Endometrium (tissue), 2 donors: Measurements from ENCODE around the gene USP34.
"Not testable (repeated sequence)": the region's sequence is repeated elsewhere in the genome, so short reads cannot be mapped to it uniquely, and the experiment has no call there.

Experiments
- FAIRE-seq: peaks from 2 replicates; lab custom pipeline; 2012; peaks lifted over from hg19 to GRCh38; lab: Jason Lieb, UNC
- donor health status: control.
- donor health status: control.

USP34 gene

DNA sequence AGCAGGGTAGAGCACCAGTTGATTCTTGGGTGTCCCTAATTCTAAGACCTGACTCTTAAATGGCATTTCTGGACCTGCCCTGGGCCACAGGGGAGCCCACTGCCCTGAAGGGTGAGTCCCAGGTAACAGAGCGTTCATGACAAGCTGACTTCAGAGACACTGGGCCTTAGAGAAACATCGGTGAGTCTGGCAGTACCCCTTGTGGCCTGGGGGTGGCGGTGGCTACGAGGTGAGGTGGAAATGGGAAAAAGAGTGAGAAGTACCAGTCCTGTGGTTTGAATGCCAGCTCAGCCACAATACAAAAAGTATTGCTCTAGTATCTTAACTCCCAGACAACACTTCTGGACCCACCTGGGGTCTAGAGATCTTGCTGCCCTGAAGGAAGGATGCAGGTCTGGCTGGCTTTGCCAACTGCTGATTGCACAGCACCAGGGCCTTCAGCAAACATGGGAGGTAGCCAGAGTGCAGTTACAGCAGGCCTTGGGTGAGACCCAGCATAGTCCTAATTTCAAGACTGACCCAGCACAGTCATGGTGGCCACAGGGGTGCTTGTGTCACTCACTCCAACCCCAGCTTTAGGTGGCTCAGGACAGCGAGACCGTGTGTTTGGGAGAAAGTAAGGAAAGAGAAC lies 44.5 kb downstream of the USP34 start:
- FAIRE-seq: no peak

GRCh38 chr2:61425605-61426155 lies 45.2 kb downstream of the USP34 start:
- no peak for FAIRE-seq

DNA sequence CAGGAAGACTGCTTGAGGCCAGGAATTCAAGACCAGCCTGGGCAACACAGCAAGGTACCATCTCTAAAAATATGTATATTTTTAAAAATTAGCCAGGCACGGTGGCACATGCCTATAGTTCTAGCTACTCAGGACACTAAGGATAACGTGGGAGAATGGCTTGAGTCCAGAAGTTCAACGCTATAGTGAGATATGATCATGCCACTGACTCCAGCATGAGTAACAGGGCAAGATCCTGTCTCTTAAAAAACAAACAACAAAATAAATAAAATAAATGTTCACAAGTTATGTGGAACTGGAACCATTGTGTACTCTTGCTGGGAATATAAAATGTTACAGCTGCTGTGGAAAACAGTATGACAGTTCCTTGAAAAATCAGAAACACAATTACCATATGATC lies 47.2 kb downstream of the USP34 start:
- FAIRE-seq: no peak

DNA sequence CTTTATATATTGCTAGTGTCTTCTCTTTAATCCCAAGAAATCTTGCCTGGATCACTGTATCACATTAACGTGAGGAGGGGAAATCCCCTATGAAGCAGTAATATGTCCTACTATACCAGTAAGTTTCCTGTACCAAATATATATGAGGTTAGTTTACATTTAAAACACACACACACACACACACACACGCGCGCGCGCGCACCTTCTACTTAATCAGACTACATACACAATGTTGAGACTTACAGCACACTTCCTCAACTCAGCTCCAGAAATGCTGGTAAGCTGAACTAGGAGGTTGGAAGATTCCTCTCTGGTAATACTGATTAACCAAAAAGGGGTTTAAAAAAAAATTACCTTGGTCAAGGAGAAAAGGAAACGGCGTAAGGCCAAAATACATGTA lies 49.3 kb downstream of the USP34 start:
- no peak for FAIRE-seq

DNA sequence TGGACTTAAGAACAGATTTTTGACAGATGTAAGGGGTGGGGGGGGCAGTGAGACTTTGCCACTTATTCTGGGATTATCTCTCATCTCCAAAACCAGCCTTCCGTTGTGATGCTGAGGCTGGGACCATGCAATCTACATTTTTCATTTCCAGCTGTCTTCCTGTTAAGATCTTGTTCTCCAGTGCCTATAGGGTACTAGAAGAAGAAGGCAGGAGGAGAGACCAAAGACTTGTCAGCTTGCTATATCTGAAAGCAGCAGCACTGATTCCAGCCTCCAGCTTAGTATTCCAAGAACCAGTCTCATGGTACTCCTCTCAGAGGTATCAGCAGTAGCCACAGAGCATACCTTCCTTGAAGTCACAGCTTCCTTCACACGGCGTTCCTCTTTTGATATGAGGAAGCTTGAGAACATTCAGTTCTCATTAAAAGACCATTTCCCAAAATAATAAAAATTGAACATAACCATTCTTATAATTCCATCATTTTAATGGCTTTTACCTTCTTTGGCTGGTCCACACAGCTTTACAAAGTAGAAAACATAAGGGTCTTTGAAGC lies 49.8 kb downstream of the USP34 start:
- no peak for FAIRE-seq

DNA sequence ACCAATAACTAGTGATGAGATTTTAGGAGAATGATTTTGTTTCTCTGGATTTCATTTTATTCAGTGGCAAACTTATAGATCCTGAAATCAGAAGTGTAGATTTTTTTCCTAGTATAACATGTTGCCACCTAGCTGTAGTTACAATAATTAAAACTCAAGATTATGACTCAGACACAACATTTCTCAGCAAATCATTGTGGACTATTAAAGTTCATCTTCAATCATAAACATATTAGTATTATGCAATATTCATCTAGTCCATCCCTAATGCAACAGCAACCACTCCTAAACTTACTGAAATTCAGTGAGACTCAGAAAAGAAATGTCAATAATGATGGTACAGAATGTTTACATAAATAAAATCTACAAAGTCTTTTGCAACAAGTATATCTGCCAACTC lies 51.3 kb downstream of the USP34 start:
- FAIRE-seq: no peak

DNA sequence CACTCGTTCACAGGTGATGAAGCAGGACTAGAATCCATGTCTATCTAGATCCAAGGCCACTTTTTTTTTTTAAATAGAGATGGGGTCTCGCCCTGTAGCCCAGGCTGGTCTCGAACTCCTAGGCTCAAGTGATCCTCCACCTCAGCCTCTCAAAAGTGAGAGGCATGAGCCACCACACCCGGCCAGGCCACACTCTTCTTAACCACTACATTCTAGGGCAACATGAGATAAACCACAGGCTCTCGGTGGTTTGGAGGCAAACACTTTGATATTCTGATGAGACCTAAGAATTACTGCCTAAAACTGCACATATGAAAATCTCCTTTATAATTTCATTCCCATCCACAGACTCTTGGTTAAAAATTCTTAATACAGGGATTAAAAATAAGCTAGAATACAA lies 51.8 kb downstream of the USP34 start:
- no peak for FAIRE-seq

DNA sequence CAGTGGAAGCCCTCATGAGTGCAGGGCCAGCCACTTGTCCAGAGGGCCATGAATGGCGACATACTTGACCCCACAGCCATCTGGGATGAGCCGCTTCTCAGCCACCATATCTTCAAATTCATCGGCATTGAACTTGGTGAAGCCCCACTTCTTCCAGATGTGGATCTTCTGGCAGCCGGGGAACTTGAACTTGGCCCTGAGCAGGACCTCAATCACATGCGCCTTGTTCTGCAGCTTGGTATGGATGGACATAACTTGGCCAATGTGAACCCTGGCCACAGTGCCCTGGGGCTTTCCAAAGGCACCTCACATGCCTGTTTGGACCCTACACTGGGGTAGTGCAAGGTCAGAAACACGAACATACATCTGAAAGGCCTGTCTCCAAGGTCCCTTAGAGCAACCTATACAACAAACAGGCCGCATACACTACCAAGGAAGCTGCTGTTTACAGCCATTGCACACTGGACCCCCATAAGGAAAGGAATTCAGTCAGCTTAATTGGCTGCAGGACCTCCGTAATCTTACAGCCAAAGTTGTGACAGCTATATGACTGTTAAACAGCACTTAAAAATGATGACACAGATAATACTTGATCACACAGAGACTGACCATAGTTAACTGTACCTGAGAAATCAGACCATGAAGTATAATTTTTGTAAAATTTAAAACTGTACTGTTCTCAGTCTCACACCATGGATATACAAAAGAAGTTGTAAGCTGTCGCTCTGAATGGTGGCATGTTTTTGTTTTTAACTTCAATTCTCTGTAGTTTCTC lies 53.8 kb downstream of the USP34 start:
- no peak for FAIRE-seq

DNA sequence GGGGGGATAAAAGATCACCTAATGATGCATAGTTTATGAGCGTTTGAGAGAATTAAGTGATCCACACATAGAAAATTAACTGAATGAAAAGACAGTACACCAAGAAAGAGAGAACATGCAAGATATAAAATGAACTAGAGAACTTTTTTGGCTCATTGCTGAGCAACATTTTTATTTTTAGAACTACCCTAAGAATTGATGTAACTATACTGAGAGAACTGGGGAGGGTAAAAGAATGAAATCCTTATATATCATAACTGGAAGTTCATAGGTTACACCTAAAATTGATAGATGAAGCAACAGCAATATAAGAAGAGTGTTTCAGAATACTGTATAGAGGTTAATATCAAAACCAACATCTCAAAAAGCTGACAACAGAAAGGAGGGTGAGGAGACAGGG lies 55.6 kb downstream of the USP34 start:
- FAIRE-seq: no peak

DNA sequence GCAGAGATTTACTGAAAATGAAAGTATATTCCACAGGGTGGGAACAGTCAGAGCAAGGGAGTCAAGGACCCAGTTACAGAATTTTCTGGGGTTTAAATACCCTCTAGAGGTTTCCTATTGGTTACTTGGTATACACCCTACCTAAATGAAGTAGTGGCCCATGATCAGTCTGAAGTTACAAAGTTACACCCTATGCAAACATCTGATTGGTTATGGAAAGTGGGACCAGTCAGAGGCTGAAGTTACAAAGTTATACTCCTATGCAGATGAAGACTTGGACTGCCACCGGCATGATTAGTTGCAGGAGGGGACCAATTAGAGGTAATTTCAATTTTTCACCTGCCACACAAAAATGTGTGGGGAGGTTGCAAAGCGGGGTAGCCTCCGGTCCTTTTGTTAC lies 56.2 kb downstream of the USP34 start:
- no peak for FAIRE-seq

DNA sequence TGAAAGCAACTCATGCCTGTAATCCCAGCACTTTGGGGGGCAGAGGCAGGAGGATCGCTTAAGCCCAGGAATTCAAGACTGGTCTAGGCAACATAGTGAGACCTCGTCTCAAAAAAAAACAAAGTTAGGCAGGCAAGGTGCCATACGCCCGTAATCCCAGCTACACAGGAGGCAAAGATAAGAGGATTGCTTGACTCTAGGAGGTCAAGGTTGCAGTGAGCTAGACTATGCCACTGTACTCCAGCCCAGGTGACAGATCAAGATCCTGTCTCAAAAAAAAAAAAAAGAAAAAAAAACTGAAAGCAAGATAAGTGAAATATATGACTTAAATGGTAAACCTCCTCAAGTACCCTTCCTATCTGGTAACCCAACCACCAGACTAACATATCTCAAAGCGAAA lies 59.8 kb downstream of the USP34 start:
- no peak for FAIRE-seq

GRCh38 chr2:61410185-61410584 lies 60.7 kb downstream of the USP34 start:
- no peak for FAIRE-seq

DNA sequence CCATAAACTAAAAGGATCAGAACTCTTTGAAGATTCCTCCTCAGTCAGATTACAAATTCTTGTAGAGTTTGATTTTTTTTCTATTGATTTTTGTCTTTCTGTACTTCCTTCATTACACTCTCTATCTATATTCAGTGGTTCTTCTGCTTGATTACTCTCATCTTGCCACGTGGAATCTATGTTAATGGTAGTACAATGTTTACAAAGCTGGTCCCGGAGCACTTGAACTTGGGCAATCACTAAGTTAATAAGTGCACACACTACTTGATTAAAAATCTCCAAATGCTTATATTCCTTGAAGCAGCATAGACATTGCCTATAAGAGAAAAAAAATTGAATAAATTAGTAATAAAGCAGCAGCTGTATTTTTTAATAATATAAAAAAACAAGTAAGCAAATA lies 65.1 kb downstream of the USP34 start:
- FAIRE-seq: no peak

GRCh38 chr2:61404438-61404837 lies 66.4 kb downstream of the USP34 start:
- no peak for FAIRE-seq

- FAIRE-seq: no peak
Measured at GRCh38 chr2:61398413-61398812, 72.5 kb downstream of the USP34 start.

DNA sequence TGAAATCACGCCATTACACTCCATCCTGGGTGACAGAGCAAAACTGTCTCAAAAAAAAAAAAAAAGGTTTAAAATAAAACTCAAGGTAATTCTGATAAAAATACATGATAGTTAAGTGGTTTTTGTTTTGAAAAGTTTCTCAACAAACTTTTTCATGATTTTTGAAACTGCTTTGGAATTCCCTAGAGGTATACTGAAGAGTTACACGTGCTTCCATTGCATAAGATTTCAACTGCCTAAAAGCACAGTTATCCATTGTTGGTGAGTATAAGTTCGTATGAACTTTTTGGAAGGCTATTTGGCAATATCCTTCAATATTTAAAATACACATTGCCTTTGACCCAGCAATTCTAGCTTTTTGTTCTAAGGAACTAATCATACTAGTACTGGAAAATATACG lies 74.9 kb downstream of the USP34 start:
- no peak for FAIRE-seq

- FAIRE-seq: peak; percentile 98
Measured at GRCh38 chr2:61387588-61387987, 83.3 kb downstream of the USP34 start.

- not testable (repeated sequence) for FAIRE-seq
Measured at GRCh38 chr2:61380882-61381197, 90.0 kb downstream of the USP34 start.

DNA sequence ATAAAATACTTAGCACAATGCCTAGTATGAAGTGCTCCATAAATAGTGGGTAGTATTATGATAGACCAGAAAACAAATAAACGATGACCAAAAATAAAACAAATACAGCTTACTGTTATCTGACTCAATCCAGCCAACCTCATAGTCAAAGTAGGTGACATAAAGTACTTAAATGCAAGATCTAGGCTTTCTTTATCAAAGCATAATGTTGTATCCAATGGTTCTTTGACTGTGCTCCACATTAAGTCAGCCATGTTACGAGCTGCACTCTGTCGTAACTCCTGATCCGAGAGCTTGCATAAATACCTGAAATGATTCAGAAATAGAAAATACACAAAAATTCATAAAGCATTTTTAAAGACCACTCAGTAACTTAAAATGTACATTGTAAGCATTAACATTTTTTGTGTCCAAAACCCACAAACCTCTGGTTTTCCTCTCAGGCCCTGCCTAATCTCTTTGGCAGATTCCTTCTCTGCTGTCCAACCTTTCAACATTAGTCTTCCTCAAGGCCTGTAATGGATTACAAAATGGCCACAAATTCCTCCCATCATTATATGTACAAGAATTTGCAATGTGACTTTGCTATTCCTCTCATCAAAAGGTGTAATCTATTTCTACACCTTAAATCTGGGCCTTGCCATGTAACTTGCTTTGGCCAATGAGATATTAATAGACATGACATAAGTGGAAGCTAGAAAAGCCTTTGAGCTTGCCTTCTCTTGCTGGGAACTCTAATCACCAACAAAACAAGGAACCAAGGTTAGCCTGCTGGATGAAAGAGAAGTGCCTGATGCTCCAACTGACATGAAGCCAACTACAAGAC lies 90.6 kb downstream of the USP34 start:
- no peak for FAIRE-seq

DNA sequence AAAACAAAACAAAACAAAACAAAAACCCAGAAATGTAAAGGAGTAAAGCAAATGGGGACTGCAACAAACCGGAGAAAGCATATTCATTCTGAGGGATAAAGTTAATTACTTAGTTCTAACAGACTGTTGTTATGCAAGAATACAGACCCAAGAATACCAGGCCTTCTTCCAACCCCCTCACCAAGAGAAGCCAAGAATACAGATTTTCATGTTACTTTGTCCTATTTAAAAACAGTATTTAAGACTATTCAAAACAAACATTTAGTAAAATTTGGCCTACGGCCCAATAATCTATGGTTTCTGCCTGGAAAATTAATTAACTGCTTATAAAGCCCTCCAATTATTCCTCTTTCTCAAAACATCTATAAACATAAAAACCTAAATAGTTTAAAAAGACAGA lies 91.4 kb downstream of the USP34 start:
- FAIRE-seq: no peak

DNA sequence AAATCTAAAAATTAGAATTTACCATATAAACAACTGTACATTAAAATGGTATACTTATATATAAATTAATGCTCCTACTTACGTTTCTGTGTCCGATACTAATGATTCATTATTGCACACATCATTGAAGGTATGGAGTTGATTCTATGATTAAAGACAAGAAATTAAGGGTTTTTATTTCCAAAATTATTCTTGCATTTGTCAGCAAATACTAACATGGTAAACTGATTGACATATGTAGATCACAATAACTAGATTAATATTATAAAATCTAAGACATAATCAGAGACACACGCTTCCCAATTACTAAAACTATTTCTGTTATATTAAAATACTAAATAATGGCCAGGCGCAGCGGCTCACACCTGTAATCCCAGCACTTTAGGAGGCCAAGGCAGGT lies 92.6 kb downstream of the USP34 start:
- no peak for FAIRE-seq

- no peak for FAIRE-seq
Measured at GRCh38 chr2:61377046-61377445, 93.8 kb downstream of the USP34 start.

DNA sequence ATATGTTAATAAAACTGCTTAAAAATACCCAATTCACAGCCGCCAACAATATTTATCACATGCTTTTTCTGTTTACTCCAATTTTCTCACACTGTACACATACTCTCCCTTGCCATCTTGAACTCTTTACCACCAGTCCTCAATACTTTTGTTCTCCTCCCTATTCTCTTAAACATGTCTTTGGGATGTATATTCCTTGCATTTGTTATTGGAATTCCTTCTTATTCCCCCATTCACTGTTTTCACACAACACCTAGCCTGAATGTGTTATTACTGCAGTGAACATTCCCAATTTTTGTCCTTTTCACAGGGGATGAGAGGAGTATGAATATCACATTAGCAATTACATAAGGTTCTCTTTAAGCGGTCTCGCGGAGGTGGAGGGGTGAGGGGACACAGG lies 94.7 kb downstream of the USP34 start:
- no peak for FAIRE-seq
